ENCODE measurements around the gene ZRANB2.

The ZRANB2 gene

GRCh38 chr1:71068325-71069240 lies 12.3 kb downstream of the ZRANB2 start:
- DNase-seq: no peak

GRCh38 chr1:71054791-71055190 lies 26.0 kb downstream of the ZRANB2 start:
- no peak for DNase-seq

GRCh38 chr1:71054281-71054731 lies 26.5 kb downstream of the ZRANB2 start:
- no peak for DNase-seq

GRCh38 chr1:71053758-71054157 lies 27.1 kb downstream of the ZRANB2 start:
- no peak for DNase-seq

- no peak for DNase-seq
These were observed 27.7 kb downstream of the ZRANB2 start for GRCh38 chr1:71053146-71053545.

GRCh38 chr1:71049951-71050598 lies 30.8 kb downstream of the ZRANB2 start:
- peak; percentile 60 for DNase-seq

GRCh38 chr1:71047635-71048607 lies 32.9 kb downstream of the ZRANB2 start, which contains the start of gene PTGER3:
PTGER3 (minus strand) TSS chr1:71047816; CDS start chr1:71047577, 239 bp downstream.
- no peak for DNase-seq

GRCh38 chr1:71046891-71047634 lies 33.8 kb downstream of the ZRANB2 start:
- DNase-seq: no peak

GRCh38 chr1:71045463-71046028 lies 35.3 kb downstream of the ZRANB2 start:
- DNase-seq: no peak

GRCh38 chr1:71044833-71045232 lies 36.0 kb downstream of the ZRANB2 start:
- no peak for DNase-seq

- DNase-seq: no peak
These were observed 37.8 kb downstream of the ZRANB2 start for GRCh38 chr1:71043065-71043464.

GRCh38 chr1:71041806-71042205 lies 39.0 kb downstream of the ZRANB2 start:
- no peak for DNase-seq

- no peak for DNase-seq
These were observed 41.1 kb downstream of the ZRANB2 start for GRCh38 chr1:71039661-71040262.

- DNase-seq: no peak
These were observed 41.9 kb downstream of the ZRANB2 start for GRCh38 chr1:71038942-71039341.

GRCh38 chr1:71037829-71038620 lies 42.8 kb downstream of the ZRANB2 start:
- DNase-seq: no peak

- DNase-seq: no peak
These were observed 43.8 kb downstream of the ZRANB2 start for GRCh38 chr1:71037066-71037465.

- DNase-seq: no peak
These were observed 47.7 kb downstream of the ZRANB2 start for GRCh38 chr1:71033136-71033535.

GRCh38 chr1:71031426-71031825 lies 49.4 kb downstream of the ZRANB2 start:
- no peak for DNase-seq

- DNase-seq: no peak
These were observed 50.8 kb downstream of the ZRANB2 start for GRCh38 chr1:71030026-71030425.

- no peak for DNase-seq
These were observed 51.9 kb downstream of the ZRANB2 start for GRCh38 chr1:71028981-71029380.
